ENCODE measurements around the gene NACC2.
"Not testable (repeated sequence)": the region's sequence is repeated elsewhere in the genome, so short reads cannot be mapped to it uniquely, and the experiment has no call there.

NACC2 gene

DNA sequence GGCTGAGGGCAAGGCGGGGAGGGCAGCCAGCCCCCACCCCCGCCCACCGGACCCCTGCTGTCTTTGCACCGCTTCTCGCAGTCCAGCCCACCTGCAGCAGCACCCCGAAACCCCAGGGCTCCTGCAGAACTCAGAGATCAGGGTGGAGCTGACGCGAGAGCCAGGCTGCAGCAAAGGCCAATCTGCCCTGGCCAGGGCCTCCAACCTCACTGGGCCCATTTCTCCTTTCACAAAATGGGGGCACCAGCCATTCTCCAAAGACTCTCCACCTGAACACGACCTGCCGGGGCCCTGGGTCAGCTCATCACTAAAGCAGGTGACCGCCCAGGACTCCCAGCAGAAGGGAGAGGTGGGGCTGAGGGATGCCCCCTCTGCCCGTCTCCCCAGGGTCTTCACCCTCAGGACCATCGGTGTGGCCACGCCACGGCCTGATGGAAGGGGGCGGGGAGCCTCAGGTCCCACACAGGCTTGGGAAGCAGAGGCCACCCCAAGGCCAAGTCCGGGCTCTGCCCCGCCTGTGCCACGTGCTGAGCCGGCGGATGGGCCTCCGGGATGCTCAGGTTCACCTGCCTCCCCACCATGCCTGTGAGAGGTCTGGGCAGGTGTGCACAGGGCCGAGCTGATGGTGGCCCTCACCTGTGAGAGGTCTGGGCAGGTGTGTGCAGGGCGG lies 13.1 kb downstream of the NACC2 start:
- DNase-seq (ENCODE audit: low read depth in 1 of 2, low spot score in 1 of 2) = no peak

DNA sequence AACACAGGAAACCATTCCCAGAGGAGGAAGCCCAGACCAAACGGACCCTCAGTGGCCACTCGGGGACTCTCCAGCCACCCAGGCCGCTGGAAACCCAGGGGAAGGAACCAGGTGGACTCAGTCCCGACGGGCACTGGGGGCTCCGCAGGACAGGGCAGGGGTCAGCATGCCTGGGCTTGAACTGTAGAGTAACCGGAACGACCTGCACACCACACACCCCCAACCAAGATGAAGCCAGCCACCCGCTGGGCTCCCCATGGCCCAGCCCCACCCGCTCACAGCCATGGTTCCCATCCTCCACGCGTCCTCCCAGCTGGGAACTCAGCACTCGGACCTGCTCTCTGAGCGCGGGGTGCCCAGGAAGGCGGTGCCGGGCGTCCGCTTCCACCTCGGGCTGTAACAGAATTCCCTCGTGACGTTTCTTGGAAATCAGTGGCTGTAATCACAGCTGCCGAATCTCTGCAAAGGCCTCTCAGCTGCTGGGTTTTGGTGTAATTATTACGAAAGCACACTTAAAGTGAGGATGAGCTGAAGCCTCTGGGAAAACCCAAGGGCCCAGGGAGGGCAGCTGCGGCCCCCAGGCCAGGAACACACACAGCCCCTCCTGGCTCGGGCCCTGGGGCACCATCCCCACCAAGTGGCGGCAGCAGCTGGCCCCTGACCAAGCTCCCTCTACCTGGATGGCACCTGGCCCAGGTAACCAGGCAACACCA lies 13.8 kb downstream of the NACC2 start:
- no peak for DNase-seq (ENCODE audit: low read depth in 1 of 2, low spot score in 1 of 2)

DNA sequence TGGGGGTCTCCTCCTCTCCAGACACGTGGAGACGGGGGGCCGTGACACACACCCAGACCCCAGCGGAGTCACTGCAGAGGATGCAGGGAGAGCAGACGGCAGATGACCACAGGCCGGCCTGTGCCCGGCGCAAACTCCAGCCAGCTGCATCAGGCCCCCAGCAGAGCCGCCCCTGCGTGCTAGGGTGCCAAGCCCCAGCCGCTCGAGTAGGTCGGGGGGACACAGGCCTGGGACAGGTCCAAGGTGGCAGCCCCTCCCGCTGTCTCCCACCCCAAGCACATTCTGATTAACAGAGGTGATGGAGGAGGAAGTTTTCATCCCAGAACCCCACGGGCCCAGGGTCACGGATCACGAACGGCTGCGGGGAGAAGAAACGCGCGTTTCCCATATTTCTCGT lies 14.4 kb downstream of the NACC2 start:
- DNase-seq (ENCODE audit: low read depth in 1 of 2, low spot score in 1 of 2) = no peak

DNA sequence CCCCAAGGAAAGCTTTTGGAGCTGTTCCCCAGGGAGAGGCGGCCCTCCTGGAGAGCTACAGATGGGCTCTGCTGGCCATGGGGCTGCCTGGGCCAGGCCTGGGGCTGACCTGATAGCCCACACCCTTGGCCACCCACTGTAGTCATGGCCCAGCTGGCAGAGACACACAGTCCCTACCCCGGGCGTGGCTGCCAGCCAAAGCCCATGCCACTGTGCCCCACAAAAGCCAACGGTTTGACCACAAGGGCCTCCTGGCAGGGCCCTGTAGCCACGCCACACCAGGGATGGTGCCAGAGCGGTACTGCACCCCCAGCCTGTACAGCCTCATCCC lies 15.2 kb downstream of the NACC2 start:
- no peak for DNase-seq (ENCODE audit: low read depth in 1 of 2, low spot score in 1 of 2)

DNA sequence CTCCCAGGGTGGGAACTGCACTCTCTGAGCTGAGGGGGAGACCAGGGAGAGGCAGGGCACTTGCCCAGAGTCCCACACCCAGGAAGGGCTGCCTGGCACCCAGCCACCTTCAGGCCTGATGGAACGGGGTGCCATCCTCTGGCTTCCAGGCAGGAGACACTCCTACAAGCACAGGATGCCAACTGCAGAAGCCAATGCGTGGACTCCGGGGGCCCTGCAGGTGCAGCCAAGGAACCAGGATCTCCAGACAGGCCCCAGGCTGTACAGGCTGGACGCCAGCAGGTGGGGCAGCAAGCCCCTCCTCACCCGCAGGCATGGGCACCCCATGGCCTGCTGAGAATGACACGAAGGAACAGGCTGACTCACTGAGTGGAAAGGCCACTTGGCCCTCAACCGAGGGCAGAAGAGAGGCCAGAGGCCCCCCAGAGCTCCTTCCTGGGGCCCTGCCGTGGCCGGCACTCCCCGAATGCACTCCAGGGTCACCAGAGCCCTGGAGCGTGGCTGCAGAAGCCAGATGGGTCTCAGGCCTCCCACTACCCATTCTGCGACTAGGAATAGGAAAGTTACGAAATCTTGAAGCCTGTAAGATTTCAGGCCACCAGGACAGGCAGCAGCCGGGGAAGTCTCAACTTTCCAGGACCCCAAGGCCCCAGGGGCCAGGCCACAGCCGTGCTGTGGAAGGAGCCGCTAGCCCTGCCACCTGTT lies 15.7 kb downstream of the NACC2 start:
- DNase-seq (ENCODE audit: low read depth in 1 of 2, low spot score in 1 of 2) = no peak

DNA sequence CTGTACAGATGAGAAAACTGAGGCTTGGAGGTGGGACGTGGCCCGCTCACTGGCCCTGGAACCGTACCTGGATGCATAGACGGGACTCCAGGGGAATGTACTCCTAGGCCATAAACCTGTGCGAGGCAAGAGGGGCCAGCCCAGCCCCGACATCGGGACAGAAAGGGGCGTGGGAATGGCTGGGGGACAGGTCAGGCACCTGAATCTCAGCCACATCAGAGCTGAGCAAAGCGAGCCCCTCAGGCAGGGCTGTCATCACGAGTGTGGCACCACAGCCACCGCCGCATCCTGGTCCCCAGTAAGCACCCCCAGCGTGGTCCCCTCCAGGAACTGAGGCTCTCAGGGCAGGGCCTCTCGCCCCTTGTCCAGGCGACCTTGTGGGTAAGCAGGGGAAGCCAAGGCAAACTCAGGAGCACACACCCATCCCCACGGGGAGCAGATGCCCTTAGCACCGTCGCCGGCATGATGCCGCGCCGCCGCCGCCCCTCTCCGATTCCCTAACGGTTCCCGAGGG lies 16.5 kb downstream of the NACC2 start:
- DNase-seq (ENCODE audit: low read depth in 1 of 2, low spot score in 1 of 2) = no peak

DNA sequence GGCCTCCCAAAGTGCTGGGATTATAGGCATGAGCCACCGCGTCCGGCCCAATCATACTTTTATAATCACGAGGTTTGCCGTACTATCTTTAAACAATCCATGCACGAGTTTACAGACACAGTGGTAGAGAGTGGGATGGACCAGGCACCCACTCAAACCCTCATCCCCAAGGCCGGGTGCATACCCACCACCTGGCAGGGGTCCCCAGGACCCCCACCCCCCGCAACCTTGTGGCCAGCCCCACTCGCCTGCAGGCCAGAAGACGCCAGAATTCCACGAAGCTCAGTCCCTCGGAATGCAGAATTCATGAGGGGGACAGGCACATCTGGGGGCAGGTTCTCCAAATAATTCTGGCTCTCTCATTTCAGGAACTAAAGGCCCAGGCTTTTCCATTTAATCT lies 17.1 kb downstream of the NACC2 start:
- no peak for DNase-seq (ENCODE audit: low read depth in 1 of 2, low spot score in 1 of 2)

DNA sequence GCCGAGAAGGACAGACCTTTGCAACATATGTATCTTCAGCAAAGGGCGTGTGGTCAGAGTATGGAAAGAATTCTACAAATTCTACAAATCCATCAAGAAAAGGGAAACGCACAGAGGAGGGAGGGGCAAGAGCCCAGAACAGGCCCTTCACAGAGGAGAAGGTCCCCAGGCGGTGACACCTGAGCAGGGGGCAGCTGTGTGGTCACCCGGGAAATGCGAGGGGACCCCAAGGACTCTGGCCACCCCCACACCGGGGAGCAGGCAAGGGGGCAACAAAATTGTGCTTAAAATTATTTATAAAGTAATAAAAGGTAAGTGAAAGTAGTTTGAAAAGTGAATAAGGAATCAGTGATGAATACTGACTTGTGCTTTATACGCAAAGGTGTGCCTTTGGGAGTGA lies 17.6 kb downstream of the NACC2 start:
- no peak for DNase-seq (ENCODE audit: low read depth in 1 of 2, low spot score in 1 of 2)

DNA sequence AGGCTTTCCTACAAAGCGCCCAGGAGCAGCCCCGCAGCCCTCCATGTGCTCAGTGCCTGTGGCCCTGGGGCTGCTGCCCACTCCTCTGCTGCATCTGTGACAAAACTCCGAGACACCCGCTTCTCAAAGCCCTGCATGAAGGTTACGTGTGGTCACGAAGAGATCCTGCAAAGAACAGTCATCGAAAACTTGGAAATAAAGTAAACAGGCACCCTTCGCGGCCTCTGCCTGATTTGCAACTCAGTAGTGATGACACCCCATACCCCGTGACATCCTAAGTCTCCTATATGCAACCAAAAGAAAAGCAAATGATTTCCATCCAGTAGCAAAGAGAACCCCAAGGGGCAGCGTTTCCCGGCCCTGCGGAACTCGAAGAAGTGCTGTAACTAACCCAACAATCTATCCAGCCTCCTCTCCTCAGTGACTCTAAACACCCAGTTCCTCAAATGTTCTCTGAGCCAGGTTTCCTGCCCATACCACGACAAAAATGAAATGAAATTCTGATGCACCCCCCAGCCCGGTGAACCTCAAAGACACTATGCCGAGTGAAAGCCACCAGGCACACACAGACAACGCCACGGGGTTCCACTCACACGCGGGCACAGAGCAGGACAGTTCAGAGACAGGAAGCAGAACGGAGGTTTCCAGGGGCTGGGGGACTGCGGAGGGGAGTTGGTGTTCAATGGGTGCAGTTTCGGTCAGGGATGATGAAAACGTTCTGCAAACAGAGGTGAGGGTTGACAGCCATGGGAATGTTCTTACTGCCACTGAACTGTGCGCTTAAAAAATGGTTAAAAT lies 19.0 kb downstream of the NACC2 start:
- DNase-seq (ENCODE audit: low read depth in 1 of 2, low spot score in 1 of 2) = no peak

DNA sequence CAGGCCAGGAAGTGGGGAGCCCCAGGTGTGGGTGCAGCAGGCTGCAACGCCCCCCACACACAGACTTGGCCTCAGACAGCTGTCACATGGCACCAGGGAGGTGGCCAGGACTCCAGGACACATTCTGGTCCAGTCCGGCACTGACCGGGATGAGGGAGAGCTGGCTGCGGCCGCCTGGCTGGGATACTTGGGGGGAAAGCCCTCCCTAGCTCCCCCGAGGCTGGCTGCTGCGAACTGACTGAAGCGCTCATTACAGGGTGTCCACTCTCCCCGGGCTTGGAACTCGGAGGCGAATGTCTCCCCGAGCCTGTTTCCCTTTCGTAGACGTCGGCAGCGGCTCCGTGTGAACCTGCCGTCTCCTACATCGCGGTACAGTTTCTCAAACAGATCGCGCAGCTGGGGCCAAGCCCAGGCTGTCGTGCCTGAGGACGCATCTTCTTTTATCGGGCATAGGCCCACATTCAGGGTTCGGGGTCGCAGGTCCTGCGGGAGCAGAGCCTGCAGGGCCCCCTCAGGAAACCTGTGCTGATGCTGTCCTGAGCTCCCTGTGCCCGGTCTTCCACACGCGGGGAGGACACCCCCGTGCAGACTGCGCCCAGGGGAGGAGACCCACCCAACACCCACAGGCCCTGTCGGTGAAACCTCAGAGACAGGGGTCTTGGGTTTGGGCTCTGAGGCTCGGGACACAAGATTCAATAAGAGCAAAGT lies 19.8 kb downstream of the NACC2 start:
- no peak for DNase-seq (ENCODE audit: low read depth in 1 of 2, low spot score in 1 of 2)

DNA sequence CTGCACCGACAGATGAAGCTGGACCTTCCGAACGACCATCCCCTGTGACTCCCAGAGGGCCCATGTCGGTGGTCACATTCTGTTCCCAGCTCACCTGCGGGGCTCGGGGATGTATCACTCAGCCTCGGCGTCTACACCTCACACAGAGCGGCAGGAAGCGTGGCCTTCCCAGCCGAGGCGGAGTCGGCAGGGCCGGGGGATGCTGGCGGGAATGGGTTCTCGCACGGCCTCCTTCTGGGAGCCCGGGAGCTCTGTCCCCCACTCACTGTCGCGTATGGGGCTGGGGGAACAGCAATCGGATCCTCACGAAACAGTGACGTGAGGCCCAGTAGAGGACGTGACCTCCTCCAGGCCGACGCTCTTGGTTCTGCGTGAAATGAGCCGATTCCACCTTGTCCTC lies 20.4 kb downstream of the NACC2 start:
- no peak for DNase-seq (ENCODE audit: low read depth in 1 of 2, low spot score in 1 of 2)

DNA sequence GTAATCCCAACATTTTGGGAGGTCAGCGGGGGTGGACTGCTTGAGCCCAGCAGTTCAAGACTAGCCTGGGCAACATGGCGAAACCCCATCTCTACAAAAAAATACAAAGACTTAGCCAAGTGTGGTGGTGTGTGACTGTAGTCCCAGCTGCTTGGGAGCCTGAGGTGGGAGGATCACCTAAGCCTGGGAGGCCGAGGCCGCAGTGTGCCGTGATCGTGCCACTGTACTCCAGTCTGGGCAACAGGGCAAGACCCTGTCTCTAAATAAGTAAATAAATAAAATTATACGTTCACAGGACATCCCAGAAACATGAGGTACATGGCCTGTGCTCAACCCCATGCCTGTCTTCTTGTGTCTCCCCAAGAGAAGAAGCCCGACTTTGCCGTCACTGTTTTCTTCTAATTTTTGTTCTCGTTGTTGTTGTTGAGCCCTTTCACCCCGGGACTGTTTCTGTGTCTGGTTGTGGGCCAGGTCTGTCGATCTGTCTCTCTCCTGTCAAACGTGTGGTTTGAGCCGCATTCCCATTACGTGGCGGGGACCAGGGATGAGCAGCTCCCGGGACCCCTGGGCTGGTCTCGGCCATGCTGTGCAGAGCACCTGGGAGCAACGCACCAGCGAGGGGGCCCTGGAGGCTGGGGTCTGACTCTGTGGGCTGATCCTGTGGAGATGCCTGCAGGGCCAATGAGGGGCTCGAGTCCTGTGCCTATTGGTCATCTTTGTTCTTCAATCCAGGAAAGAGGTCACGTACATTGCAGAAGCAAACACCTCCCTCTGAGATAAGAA lies 32.2 kb downstream of the NACC2 start:
- DNase-seq (ENCODE audit: low read depth in 1 of 2, low spot score in 1 of 2) = no peak

DNA sequence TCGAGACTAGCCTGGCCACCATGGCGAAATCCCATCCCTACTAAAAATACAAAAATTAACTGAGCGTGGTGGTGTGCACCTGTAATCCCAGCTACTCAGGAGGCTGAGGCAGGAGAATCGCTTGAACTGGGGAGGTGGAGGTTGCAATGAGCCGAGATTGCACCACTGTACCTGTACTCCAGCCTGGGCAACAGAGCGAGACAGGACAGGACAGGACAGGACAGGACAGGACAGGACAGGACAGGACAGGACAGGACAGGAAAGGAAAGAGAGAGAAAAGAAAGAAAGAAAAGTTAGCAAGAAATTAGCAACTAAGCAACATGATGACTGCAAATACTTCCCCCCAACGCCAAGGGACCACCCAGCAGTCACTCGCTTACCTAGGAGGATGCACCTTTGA lies 33.2 kb downstream of the NACC2 start:
- not testable (repeated sequence) for DNase-seq (ENCODE audit: low read depth in 1 of 2, low spot score in 1 of 2)

DNA sequence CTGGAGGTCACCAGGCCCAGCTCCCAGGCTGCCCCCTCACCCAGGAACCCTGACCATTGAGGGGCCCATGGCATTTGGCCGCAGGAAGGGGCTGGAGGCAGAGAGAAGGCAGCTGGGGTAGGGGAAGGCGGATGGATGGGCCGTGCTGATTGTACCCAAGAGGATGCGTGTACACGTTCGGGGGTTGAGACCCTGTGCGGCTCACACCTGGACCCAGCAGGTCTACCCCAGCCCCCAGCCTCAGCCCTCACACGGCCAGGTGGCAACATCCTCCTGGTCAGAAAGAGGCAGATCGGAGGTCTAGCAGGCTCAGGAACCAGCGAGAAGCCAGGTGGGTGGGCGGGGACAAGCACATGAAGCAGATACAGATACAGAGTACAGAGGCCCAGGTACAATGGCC lies 33.7 kb downstream of the NACC2 start:
- no peak for DNase-seq (ENCODE audit: low read depth in 1 of 2, low spot score in 1 of 2)

DNA sequence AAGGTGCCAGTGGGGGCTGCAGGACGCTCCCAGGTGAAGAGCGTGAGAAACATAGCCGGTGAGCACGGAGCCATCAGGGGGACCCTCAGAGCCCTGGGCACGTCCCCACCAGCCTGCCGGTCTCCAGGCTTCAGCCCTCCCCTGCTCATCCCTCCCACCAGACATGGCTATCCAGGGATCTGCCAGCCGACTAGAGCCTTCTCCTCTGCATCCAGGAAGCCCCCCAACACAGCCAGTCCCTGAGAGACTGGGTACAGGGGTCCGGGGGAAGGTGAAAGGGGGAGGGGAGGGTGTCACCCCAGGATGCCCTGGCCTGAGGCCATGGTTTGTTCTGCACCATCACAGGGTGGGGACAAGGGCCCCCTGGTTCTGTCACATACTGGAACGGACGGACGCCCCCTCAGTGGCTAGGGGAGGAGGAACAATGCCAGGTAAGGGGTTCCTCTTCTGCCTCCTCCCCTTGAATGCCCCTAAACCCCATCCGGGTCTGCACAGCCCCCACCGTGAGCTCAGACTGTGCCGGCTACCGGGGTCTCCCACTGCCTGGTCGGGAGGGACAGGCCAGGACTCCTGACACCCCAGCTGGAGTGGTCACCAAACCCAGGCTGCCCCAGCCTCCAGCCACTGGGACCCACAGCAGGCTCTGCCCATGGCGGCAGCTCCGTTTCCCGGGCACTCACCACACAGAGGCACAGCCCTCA lies 34.3 kb downstream of the NACC2 start:
- DNase-seq (ENCODE audit: low read depth in 1 of 2, low spot score in 1 of 2) = no peak

DNA sequence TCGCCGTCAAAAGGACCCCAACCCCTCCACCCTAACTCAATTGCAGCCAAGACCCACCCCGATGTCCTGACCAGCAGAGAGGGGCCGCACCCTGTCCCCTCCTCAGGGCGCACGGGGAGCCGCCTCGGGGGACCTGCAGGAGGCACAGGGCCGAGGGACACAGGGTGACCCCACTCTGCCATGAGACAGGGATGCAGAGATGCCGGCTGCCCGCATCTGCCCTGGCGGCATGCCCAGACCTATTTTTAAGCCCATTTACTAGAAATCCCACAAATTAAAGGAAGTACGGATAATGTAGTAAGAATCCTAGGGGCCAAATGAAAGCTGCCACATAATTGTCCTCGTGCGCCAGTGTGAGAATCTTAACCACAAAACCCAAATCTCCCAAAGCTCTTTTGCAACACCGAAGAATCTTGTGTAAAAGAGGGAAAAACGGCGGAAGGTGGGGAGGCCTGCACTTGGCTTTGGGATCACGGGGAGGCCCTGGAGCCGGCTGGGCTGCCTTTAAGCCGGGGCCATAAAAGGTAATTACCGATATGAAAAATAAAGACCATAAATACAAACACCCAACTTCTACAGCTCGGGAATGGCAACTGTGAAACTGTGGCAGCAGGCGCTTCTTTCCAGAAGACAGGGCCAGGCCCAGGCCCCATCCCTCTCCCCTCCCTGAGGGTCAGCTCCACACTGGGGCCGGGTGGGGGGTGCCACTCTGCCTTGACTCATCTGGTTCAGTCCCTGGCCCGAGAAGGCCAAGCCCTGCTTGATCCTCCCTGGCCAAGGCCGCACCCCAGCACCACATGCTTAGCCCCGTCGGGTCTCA lies 35.0 kb downstream of the NACC2 start:
- no peak for DNase-seq (ENCODE audit: low read depth in 1 of 2, low spot score in 1 of 2)

DNA sequence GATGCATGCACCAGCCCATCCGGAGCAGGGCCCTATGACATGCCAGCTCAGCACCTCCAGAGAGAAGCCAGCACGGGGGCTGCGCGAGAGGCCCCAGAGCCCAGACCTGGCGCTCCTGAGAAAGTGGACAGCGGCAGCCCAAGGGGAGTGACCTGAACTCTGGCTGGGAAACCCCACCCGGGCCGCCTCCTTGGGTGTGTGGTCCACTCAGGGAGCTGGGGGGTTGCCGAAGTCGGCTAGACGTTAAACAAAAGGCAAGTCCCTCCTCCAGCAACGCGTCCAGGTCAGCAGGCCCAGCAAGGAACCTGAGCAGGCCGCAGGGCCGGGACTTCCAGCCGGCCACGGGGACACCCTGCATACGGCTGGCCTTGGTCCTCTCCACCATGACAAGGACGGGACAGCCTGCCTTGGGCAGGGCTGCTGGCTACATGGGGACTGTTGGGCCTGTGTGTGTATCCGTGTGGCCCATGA lies 35.7 kb downstream of the NACC2 start:
- DNase-seq (ENCODE audit: low read depth in 1 of 2, low spot score in 1 of 2) = no peak

DNA sequence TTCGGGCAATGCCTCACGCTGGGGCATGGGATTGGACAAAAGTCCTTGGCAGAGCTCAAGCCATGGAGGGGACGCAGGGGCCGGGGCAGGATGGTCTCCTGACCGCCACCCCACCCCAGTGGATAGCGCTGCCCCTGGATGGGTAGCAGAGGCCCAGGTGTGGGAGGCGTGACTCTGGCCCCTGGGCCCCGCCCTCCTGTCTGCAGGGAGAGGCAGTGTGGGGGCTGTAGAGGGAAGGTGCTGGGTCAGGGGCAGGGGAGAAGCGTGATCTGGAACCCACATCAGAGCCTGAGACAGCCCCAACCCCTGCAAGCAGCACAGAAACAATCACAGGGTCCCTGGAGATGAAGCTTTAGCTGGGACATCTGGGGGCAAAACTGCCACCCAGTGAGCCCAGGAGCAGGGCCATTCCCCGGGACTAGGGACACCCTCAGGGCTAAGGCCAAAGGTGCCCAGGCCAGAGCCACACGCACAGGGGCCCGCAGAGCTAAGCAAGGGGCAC lies 36.2 kb downstream of the NACC2 start:
- DNase-seq (ENCODE audit: low read depth in 1 of 2, low spot score in 1 of 2) = no peak
